CD4-positive, alpha-beta T cell treated with Interleukin-15 for 4 hours (primary cell): ENCODE data around the gene BTN1A1.
"Not testable (repeated sequence)": the region's sequence is repeated elsewhere in the genome, so short reads cannot be mapped to it uniquely, and the experiment has no call there.

Source experiments
- DNase-seq: peaks from one replicate; pipeline ENCODE4 v3.0.0-alpha.2; 2020; ENCODE audit warnings: low spot score

The BTN1A1 gene

GRCh38 chr6:26500102-26500501, at the start of gene BTN1A1:
Gene BTN1A1 (plus strand): TSS chr6:26500303. CDS start chr6:26501287, 984 bp downstream.
- DNase-seq, result no peak

GRCh38 chr6:26452631-26453235, 47.4 kb upstream of the BTN1A1 start:
- DNase-seq, result no peak

- no peak for DNase-seq
Observed at GRCh38 chr6:26454631-26455030, 45.5 kb upstream of the BTN1A1 start.

- DNase-seq, result no peak
Observed at GRCh38 chr6:26455357-26455970, 44.6 kb upstream of the BTN1A1 start.

GRCh38 chr6:26457264-26457805, 42.8 kb upstream of the BTN1A1 start:
- no peak for DNase-seq

GRCh38 chr6:26457806-26458688, 42.1 kb upstream of the BTN1A1 start, which contains the start of gene BTN2A1:
Gene BTN2A1 (plus strand): TSS chr6:26457955. CDS start chr6:26458637, 682 bp downstream.
- peak; percentile 81 for DNase-seq

GRCh38 chr6:26459023-26459810, 40.9 kb upstream of the BTN1A1 start:
- no peak for DNase-seq

- DNase-seq, result not testable (repeated sequence)
Observed at GRCh38 chr6:26461353-26461752, 38.8 kb upstream of the BTN1A1 start.

- no peak for DNase-seq
Observed at GRCh38 chr6:26464014-26464413, 36.1 kb upstream of the BTN1A1 start.

- no peak for DNase-seq
Observed at GRCh38 chr6:26464416-26465131, 35.5 kb upstream of the BTN1A1 start.

- DNase-seq, result no peak
Observed at GRCh38 chr6:26465776-26466175, 34.3 kb upstream of the BTN1A1 start.

- DNase-seq, result no peak
Observed at GRCh38 chr6:26468829-26469228, 31.3 kb upstream of the BTN1A1 start.

- no peak for DNase-seq
Observed at GRCh38 chr6:26470643-26471042, 29.5 kb upstream of the BTN1A1 start.

- no peak for DNase-seq
Observed at GRCh38 chr6:26471970-26472369, 28.1 kb upstream of the BTN1A1 start.

- DNase-seq, result peak; percentile 21
Observed at GRCh38 chr6:26472549-26473290, 27.4 kb upstream of the BTN1A1 start.

GRCh38 chr6:26473429-26473757, 26.7 kb upstream of the BTN1A1 start:
- no peak for DNase-seq

- peak; percentile 93 for DNase-seq
Observed at GRCh38 chr6:26473758-26474438, 26.2 kb upstream of the BTN1A1 start.

GRCh38 chr6:26474439-26474881, 25.6 kb upstream of the BTN1A1 start:
- DNase-seq, result no peak

- DNase-seq, result no peak
Observed at GRCh38 chr6:26475823-26476729, 24.0 kb upstream of the BTN1A1 start.
